Measurements from ENCODE around the gene TMUB1. TPM values are rescaled to one million over a fixed set of nuclear protein-coding genes. Genes with fewer than 3 reads are reported as not detected.

TMUB1 gene
- total and polyA plus RNA-seq, 9 of the 15 experiments (the other 6 are each of a cell fraction or from before 2014, with no cell fraction given), result 0.14 to 241 (median 74.1) TPM

- TF ChIP-seq E2F6 (IDR thresholded peaks at IDR 0.05; ENCODE audit: borderline replicate concordance in 1 of 2, extremely low read depth in 1 of 2, insufficient read depth in 1 of 2, insufficient read length in 1 of 2, low read depth in 1 of 2, low read length in 1 of 2, poor library complexity in 1 of 2, severe bottlenecking in 1 of 2) (peak in 1 of 2 experiments; percentile 56), ZNF586 (CRISPR knock-in tag; conservative IDR thresholded peaks at IDR 0.05) (no peak), TARDBP (IDR thresholded peaks at IDR 0.05) (peak; percentile 12; the same call in 1 of the 2 replicates)
- TF ChIP-seq, protein P1, sequence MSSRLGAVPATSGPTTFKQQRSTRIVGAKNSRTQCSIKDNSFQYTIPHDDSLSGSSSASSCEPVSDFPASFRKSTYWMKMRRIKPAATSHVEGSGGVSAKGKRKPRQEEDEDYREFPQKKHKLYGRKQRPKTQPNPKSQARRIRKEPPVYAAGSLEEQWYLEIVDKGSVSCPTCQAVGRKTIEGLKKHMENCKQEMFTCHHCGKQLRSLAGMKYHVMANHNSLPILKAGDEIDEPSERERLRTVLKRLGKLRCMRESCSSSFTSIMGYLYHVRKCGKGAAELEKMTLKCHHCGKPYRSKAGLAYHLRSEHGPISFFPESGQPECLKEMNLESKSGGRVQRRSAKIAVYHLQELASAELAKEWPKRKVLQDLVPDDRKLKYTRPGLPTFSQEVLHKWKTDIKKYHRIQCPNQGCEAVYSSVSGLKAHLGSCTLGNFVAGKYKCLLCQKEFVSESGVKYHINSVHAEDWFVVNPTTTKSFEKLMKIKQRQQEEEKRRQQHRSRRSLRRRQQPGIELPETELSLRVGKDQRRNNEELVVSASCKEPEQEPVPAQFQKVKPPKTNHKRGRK (tag; IDR thresholded peaks at IDR 0.05), result no peak
Observed at GRCh38 chr7:151081170-151082101, 1.9 kb downstream of the TMUB1 start (continued).

All from K562 (cell line).